HG03342 (cell line): ENCODE measurements around the gene EPB41L3.
"Not testable (repeated sequence)": the region's sequence is repeated elsewhere in the genome, so short reads cannot be mapped to it uniquely, and the experiment has no call there.

Experiments used
- ATAC-seq: cut with Tn5 transposase; IDR thresholded peaks from one replicate; pipeline ENCODE4 v1.9.1; 2021; ENCODE audit warnings: mild to moderate bottlenecking, moderate library complexity; ENCODE audit not compliant: unreplicated experiment

Gene EPB41L3

GRCh38 chr18:5500158-5500939, 43.4 kb downstream of the EPB41L3 start:
- no peak for ATAC-seq

GRCh38 chr18:5498452-5498851, 45.3 kb downstream of the EPB41L3 start:
- no peak for ATAC-seq

GRCh38 chr18:5496305-5496704, 47.5 kb downstream of the EPB41L3 start:
- ATAC-seq = no peak

GRCh38 chr18:5490753-5491480, 52.9 kb downstream of the EPB41L3 start:
- ATAC-seq = no peak

GRCh38 chr18:5488844-5489243, 55.0 kb downstream of the EPB41L3 start:
- ATAC-seq = no peak

- not testable (repeated sequence) for ATAC-seq
Observed at GRCh38 chr18:5488044-5488443, 55.8 kb downstream of the EPB41L3 start.

GRCh38 chr18:5484526-5484925, 59.3 kb downstream of the EPB41L3 start:
- no peak for ATAC-seq

GRCh38 chr18:5481621-5482020, 62.2 kb downstream of the EPB41L3 start:
- no peak for ATAC-seq

- ATAC-seq = no peak
Observed at GRCh38 chr18:5478261-5478660, 65.5 kb downstream of the EPB41L3 start.

GRCh38 chr18:5476961-5477800, 66.6 kb downstream of the EPB41L3 start:
- ATAC-seq = no peak

GRCh38 chr18:5475267-5475666, 68.5 kb downstream of the EPB41L3 start:
- no peak for ATAC-seq

- no peak for ATAC-seq
Observed at GRCh38 chr18:5469340-5469739, 74.5 kb downstream of the EPB41L3 start.

GRCh38 chr18:5468394-5468793, 75.4 kb downstream of the EPB41L3 start:
- ATAC-seq = no peak

- no peak for ATAC-seq
Observed at GRCh38 chr18:5467671-5468070, 76.1 kb downstream of the EPB41L3 start.

- ATAC-seq = no peak
Observed at GRCh38 chr18:5466256-5466655, 77.5 kb downstream of the EPB41L3 start.

GRCh38 chr18:5464251-5464650, 79.5 kb downstream of the EPB41L3 start:
- ATAC-seq = no peak

- ATAC-seq = no peak
Observed at GRCh38 chr18:5463831-5464230, 80.0 kb downstream of the EPB41L3 start.

- ATAC-seq = no peak
Observed at GRCh38 chr18:5463390-5463789, 80.4 kb downstream of the EPB41L3 start.

- no peak for ATAC-seq
Observed at GRCh38 chr18:5462227-5462626, 81.6 kb downstream of the EPB41L3 start.

GRCh38 chr18:5461041-5461440, 82.8 kb downstream of the EPB41L3 start:
- ATAC-seq = no peak

- ATAC-seq = no peak
Observed at GRCh38 chr18:5457462-5457957, 86.3 kb downstream of the EPB41L3 start.
